Smooth muscle cell (in vitro differentiated cells): ENCODE results near the gene CAMK1G. TPM values are rescaled to one million over a fixed set of nuclear protein-coding genes. Genes with fewer than 3 reads are reported as not detected.
A peak's percentile ranks its signal among the peaks of the same experiment; 100 is the strongest.

Experiments used
- DNase-seq: peaks from one replicate; lab custom pipeline; 2025; ENCODE audit not compliant: unreplicated experiment; lab: John Stamatoyannopoulos, UW
- H2AFZ ChIP-seq: fragments of 200-600 bp; sonication (generic); 2 replicates; pipeline ENCODE4 v1.6.0; 2016; ENCODE audit warnings: antibody characterized with exemption, low read depth, mild to moderate bottlenecking
- H3F3A ChIP-seq: fragments of 200-600 bp; sonication (generic); 2 replicates; pipeline ENCODE4 v1.6.0; 2017; ENCODE audit warnings: antibody characterized with exemption, low read depth
- H3K27ac ChIP-seq: fragments of 200-600 bp; sonication (generic); 2 replicates; pipeline ENCODE4 v1.5.1; 2016; ENCODE audit warnings: low read depth, mild to moderate bottlenecking
- H3K27me3 ChIP-seq: fragments of 200-600 bp; sonication (generic); 2 replicates; pipeline ENCODE4 v1.6.1; 2016; ENCODE audit warnings: low read depth, mild to moderate bottlenecking
- H3K36me3 ChIP-seq: fragments of 200-600 bp; sonication (generic); 2 replicates; pipeline ENCODE4 v1.5.1; 2016; ENCODE audit warnings: low read depth
- H3K4me1 ChIP-seq: fragments of 200-600 bp; sonication (generic); 2 replicates; pipeline ENCODE4 v1.5.1; 2016; ENCODE audit warnings: low read depth
- H3K4me2 ChIP-seq: fragments of 200-600 bp; sonication (generic); 2 replicates; pipeline ENCODE4 v1.6.0; 2016; ENCODE audit warnings: mild to moderate bottlenecking
- H3K4me3 ChIP-seq: fragments of 200-600 bp; sonication (generic); 2 replicates; pipeline ENCODE4 v1.5.1; 2016; ENCODE audit warnings: mild to moderate bottlenecking
- H3K79me2 ChIP-seq: fragments of 200-600 bp; sonication (generic); 2 replicates; pipeline ENCODE4 v1.6.0; 2016; ENCODE audit warnings: low read depth, mild to moderate bottlenecking
- H3K9ac ChIP-seq: fragments of 200-600 bp; sonication (generic); 2 replicates; pipeline ENCODE4 v1.6.0; 2016; ENCODE audit warnings: low read depth
- H3K9me3 ChIP-seq: fragments of 200-600 bp; sonication (generic); replicated peaks from 2 replicates; pipeline ENCODE4 v1.5.1; 2016; ENCODE audit warnings: low read depth
- H4K20me1 ChIP-seq: fragments of 200-600 bp; sonication (generic); 2 replicates; pipeline ENCODE4 v1.6.0; 2016; ENCODE audit warnings: low read depth
- CTCF ChIP-seq: fragments of 200-600 bp; sonication (generic); IDR thresholded peaks from 2 replicates; pipeline ENCODE4 v1.5.1; 2017; ENCODE audit warnings: borderline replicate concordance, mild to moderate bottlenecking, antibody characterized with exemption; ENCODE audit not compliant: insufficient read depth, poor library complexity, severe bottlenecking
- WGBS: methylation state at CpG from one replicate; pipeline ENCODE4 v1.1.7; 2016; ENCODE audit warnings: low lambda C conversion rate; 5-methylcytosine and 5-hydroxymethylcytosine counted together
- polyA plus RNA-seq: library from polyadenylated mRNA; unstranded; fragments of >200 nt; fragmentation: Nextera tagmentation; extraction: Ambion mirVana; gene quantifications from 2 replicates; pipeline ENCODE4 v1.2.1, GENCODE V29; 2016
- total RNA-seq: library from RNA; depleted of rRNA; stranded (reverse); fragments of >200 nt; gene quantifications from 2 replicates; pipeline ENCODE4 v1.2.3, GENCODE V29; 2014

The CAMK1G gene
- total and polyA plus RNA-seq, 2 experiments from 2014 or later = 0.13 TPM; not detected in 1

DNA sequence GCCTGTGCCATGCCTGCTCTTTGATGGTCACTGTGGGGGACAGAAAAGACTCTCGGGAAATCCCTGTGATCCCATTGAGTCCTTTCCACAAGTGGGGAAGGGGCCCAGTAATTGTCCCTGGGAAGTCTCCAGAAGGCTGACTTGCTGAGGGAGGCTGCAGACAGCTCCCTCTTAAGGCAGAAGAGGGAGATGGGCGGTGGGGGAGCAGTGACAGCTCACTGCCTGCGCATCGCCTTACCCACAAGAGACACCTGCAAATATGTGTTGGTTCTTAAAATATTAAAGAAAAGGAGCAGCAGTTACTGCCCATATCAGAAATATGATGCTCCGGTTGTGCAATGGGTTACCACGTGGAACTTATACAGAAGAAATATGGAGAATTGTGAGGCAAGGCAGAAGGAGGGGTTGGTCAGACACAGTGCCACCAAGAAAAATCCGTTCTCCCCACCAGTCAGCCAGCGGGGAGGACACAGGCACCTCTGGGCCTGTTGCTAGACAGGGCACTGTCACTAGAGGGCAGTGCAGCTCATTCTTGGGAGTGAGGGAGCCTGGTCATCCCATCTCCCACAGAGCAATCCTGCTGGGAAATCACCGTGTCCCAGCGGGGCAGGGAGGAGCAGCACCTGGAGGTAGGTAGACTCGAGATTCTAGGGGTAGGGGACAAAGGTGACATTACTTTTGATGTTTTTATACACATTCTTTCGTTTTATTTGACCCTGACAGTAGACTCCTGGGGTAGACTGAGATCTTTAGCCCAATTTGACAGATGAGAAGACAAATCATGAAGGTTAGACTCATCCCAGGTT, 6.9 kb upstream of the CAMK1G start:
- Histone ChIP-seq H3K9me3 (no peaks in the 10 kb centered on the region), H3K27ac (no peak overlapping the region), H3K4me3 (no peak overlapping the region), H3K79me2 (no peaks in the 10 kb centered on the region), H3K36me3 (no peaks in the 10 kb centered on the region), H3F3A (no peaks in the 10 kb centered on the region), H4K20me1 (no peaks in the 10 kb centered on the region), H3K27me3 (peaks cover 49% of the 10 kb centered on the region), H3K9ac (no peak overlapping the region), H2AFZ (no peak overlapping the region), H3K4me2 (no peak overlapping the region), H3K4me1 (no peaks in the 10 kb centered on the region)
- DNase-seq = peak; percentile 36
- WGBS = 13% methylated on average over 12 of the region's 12 CpGs
- TF ChIP-seq CTCF = peak; percentile 94

DNA sequence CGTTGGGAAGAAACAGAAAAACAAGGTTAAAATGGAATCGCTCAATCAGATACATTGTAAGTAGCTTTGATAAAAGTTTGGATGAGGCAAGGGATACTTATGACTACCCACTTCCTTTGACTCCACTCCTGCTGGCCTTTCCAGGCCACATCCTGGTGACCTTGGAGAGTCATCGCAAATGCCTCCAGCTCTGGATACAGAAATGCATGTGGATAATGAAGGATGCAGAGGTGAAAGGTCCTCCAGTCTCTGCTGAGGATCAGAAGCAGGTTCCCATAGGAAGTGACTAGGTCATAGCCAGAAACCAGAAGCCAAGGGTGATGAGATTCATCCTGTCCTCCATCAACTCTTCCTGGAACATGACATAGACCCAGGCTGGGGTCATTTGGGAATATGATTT, 6.2 kb upstream of the CAMK1G start:
- H3K9ac ChIP-seq = no peak overlapping the region
- no peak for DNase-seq
- H3K79me2 ChIP-seq = no peaks in the 10 kb centered on the region
- peaks cover 44% of the 10 kb centered on the region for H3K27me3 ChIP-seq
- H3K4me1 ChIP-seq = no peaks in the 10 kb centered on the region
- no peak overlapping the region for H3K27ac ChIP-seq
- H3K4me3 ChIP-seq = no peak overlapping the region
- no peak overlapping the region for H2AFZ ChIP-seq
- H3K9me3 ChIP-seq = no peaks in the 10 kb centered on the region
- WGBS = 93% methylated on average over 3 of the region's 3 CpGs
- H3F3A ChIP-seq = no peaks in the 10 kb centered on the region
- H4K20me1 ChIP-seq = no peaks in the 10 kb centered on the region
- no peak for TF ChIP-seq CTCF
- no peak overlapping the region for H3K4me2 ChIP-seq
- no peaks in the 10 kb centered on the region for H3K36me3 ChIP-seq

DNA sequence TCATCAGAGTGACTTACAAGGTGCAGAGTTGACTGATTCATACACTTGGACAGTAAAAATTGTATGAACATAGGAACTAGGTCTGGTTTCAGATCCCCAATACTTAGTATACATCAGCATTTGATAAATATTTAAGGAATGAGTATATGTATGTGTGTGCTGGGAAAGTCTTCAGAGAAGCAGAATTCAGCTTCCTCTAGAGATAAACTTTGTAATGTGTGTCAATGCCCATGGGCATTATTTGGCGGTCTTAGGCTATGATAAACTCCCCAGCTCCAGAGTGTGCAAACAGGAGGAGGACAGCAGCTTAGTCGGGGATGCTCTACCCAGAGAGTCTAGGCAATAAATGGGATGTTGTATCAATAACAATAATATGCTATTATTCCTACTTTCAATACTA, 2.9 kb upstream of the CAMK1G start:
- Histone ChIP-seq H3K36me3 (no peaks in the 10 kb centered on the region), H3F3A (no peaks in the 10 kb centered on the region), H3K4me1 (peaks cover 8% of the 10 kb centered on the region), H4K20me1 (no peaks in the 10 kb centered on the region), H3K27ac (no peak overlapping the region), H3K27me3 (peaks cover 42% of the 10 kb centered on the region), H3K4me2 (no peak overlapping the region), H3K79me2 (no peaks in the 10 kb centered on the region), H3K4me3 (no peak overlapping the region), H2AFZ (no peak overlapping the region), H3K9ac (no peak overlapping the region), H3K9me3 (no peaks in the 10 kb centered on the region)
- WGBS = 86% methylated on average over 2 of the region's 2 CpGs
- no peak for TF ChIP-seq CTCF
- DNase-seq = no peak

- Histone ChIP-seq H3K36me3 (no peaks in the 10 kb centered on the region), H3K9ac (no peak overlapping the region), H4K20me1 (no peaks in the 10 kb centered on the region), H3K27ac (no peak overlapping the region), H3K4me2 (no peak overlapping the region), H3K79me2 (no peaks in the 10 kb centered on the region), H3K4me3 (peak overlapping the region; percentile 12), H3K4me1 (peaks cover 12% of the 10 kb centered on the region), H3F3A (no peaks in the 10 kb centered on the region), H2AFZ (no peak overlapping the region), H3K27me3 (peaks cover 32% of the 10 kb centered on the region), H3K9me3 (no peaks in the 10 kb centered on the region)
- WGBS = 38% methylated on average over 13 of the region's 13 CpGs
- no peak for DNase-seq
- no peak for TF ChIP-seq CTCF
Observed at GRCh38 chr1:209584231-209584672, 738 bp downstream of the CAMK1G start.
